K562 (cell line): Measurements from ENCODE around the gene C19orf67. TPM values are rescaled to one million over a fixed set of nuclear protein-coding genes. Genes with fewer than 3 reads are reported as not detected.

Source experiments
- ATAC-seq: fragments of 200-7000 bp; cut with Tn5 transposase; 3 replicates; pipeline ENCODE4 v1.9.1; 2020; ENCODE audit warnings: moderate library complexity
- BruUV-seq: library from RNA; stranded (reverse); fragments of 400-500 nt; replicated peaks from 2 replicates; lab custom pipeline; 2021; lab: Mats Ljungman, UMichigan
- CTCF ChIA-PET: fragments of 300-600 bp; formaldehyde crosslinking; extraction: SDS; loops from one replicate; lab custom pipeline; 2021; ENCODE audit warnings: low intra/inter-chr PET ratio; lab: Yijun Ruan, JAX
- POLR2A ChIA-PET: fragments of 300-600, 350-650 bp; sonication (Branson Sonifier 250); formaldehyde crosslinking; extraction: SDS; loops from one replicate; lab custom pipeline; 2021; ENCODE audit warnings: antibody characterized with exemption, inconsistent platforms; lab: Yijun Ruan, JAX
- DNase-seq, 4 experiments: peaks; one replicate each; pipeline versions ENCODE4 v3.0.0 to v3.0.0-alpha.2; 2011 to 2018; ENCODE audit warnings: low spot score in 3 of 4, mixed read lengths in 3 of 4; ENCODE audit errors: extremely low read depth in 1 of 4
- FAIRE-seq: peaks from 2 replicates; lab custom pipeline; 2011; peaks lifted over from hg19 to GRCh38; lab: Jason Lieb, UNC
- H2AFZ ChIP-seq: 2 replicates; pipeline ENCODE4 v1.6.0; 2011; ENCODE audit warnings: low read depth, low read length, control low read depth, inconsistent platforms
- H3K27ac ChIP-seq: fragments of 200-600 bp; 3 replicates; pipeline ENCODE4 v1.8.0; 2011; ENCODE audit warnings: low read depth, mild to moderate bottlenecking, control low read depth, inconsistent platforms, low read length, moderate library complexity, mixed read lengths; ENCODE audit errors: extremely low read depth
- H3K27me3 ChIP-seq, 2 experiments: fragments of 300-600 bp in 1 of 2; 2 replicates in 1 of 2; 3 replicates in 1 of 2; pipeline versions ENCODE4 v1.6.0 to v1.8.0; 2011; ENCODE audit warnings: inconsistent platforms in 2 of 2, low read length in 2 of 2, mild to moderate bottlenecking in 1 of 2, mixed read lengths in 1 of 2, moderate library complexity in 1 of 2; ENCODE audit not compliant: control insufficient read depth in 2 of 2, insufficient read depth in 2 of 2
- H3K36me3 ChIP-seq: fragments of 300-600 bp; 3 replicates; pipeline ENCODE4 v1.8.0; 2011; ENCODE audit warnings: mild to moderate bottlenecking, low read length, inconsistent platforms; ENCODE audit not compliant: control insufficient read depth, insufficient read depth
- H3K4me1 ChIP-seq, 2 experiments: fragments of 200-600 bp in 1 of 2; replicated peaks in 1 of 2; 2 replicates in 1 of 2; 3 replicates in 1 of 2; pipeline versions ENCODE4 v1.5.1 to v1.8.0; 2011; ENCODE audit warnings: inconsistent platforms in 2 of 2, low read length in 2 of 2, mild to moderate bottlenecking in 1 of 2, mixed read lengths in 1 of 2, moderate library complexity in 1 of 2; ENCODE audit not compliant: control insufficient read depth in 2 of 2, insufficient read depth in 2 of 2
- H3K4me2 ChIP-seq: 2 replicates; pipeline ENCODE4 v1.6.1; 2011; ENCODE audit warnings: low read length, control low read depth, inconsistent platforms, mixed read lengths; ENCODE audit not compliant: insufficient read depth
- H3K4me3 ChIP-seq: fragments of 200-600 bp; sonication (generic), shearing (Covaris generic); 2 replicates; pipeline ENCODE4 v1.5.1; 2016; ENCODE audit warnings: control low read depth, inconsistent platforms
- H3K79me2 ChIP-seq: fragments of 200-600 bp; 3 replicates; pipeline ENCODE4 v1.8.0; 2011; ENCODE audit warnings: low read length, inconsistent platforms; ENCODE audit not compliant: control insufficient read depth, insufficient read depth
- H3K9ac ChIP-seq, 2 experiments: 2 replicates each; pipeline versions ENCODE4 v1.6.0 to v1.6.1; 2011; ENCODE audit warnings: low read depth in 2 of 2, low read length in 2 of 2, control low read depth in 1 of 2, inconsistent platforms in 1 of 2, mild to moderate bottlenecking in 1 of 2, mixed read lengths in 1 of 2; ENCODE audit not compliant: insufficient read depth in 1 of 2
- H3K9me1 ChIP-seq: one replicate; pipeline ENCODE4 v1.6.0; 2011; ENCODE audit warnings: inconsistent platforms, mild to moderate bottlenecking, low read length, moderate library complexity; ENCODE audit not compliant: control insufficient read depth, insufficient read depth
- H3K9me3 ChIP-seq: replicated peaks from 2 replicates; pipeline ENCODE4 v1.5.1; 2011; ENCODE audit warnings: low read depth, low read length, inconsistent platforms; ENCODE audit not compliant: control insufficient read depth, insufficient read depth
- H4K20me1 ChIP-seq: replicated peaks from 2 replicates; pipeline ENCODE4 v1.6.1; 2011; ENCODE audit warnings: low read length, inconsistent platforms, mixed read lengths; ENCODE audit not compliant: control insufficient read depth, insufficient read depth
- FOS ChIP-seq: IDR thresholded peaks from 3 replicates; pipeline ENCODE4 v1.6.1; 2011; ENCODE audit not compliant: insufficient read length; ENCODE audit errors: extremely low read depth
- MAFG ChIP-seq: fragments of 450-650 bp; conservative IDR thresholded peaks from 2 replicates; pipeline ENCODE4 v1.6.1; 2016; ENCODE audit warnings: missing genetic modification characterization, missing compliant biosample characterization
- NR3C1 ChIP-seq: sonication (generic); formaldehyde crosslinking; IDR thresholded peaks from 2 replicates; pipeline ENCODE4 v1.8.1; 2022; ENCODE audit warnings: missing genetic modification reagents
- SMARCA5 ChIP-seq: fragments of 450-650 bp; IDR thresholded peaks from 2 replicates; pipeline ENCODE4 v1.6.1; 2016
- TFAP4 ChIP-seq: sonication (generic); formaldehyde crosslinking; IDR thresholded peaks from 2 replicates; pipeline ENCODE4 v1.8.0; 2022; ENCODE audit warnings: missing genetic modification reagents, mild to moderate bottlenecking, moderate library complexity, borderline replicate concordance
- whole genome bisulfite sequencing: fragments of 100-300 bp; shearing (Covaris generic); methylation state at CpG from one replicate; pipeline ENCODE4 v1.1.6; 2016; ENCODE audit warnings: low coverage, mixed read lengths; ENCODE audit not compliant: insufficient coverage; ENCODE audit errors: missing lambda C conversion rate; 5-methylcytosine and 5-hydroxymethylcytosine counted together
- in situ Hi-C: fragments of 300-500 bp; cut with MboI; formaldehyde crosslinking; loops from 4 replicates; pipeline ENCODE4 v1.15.0; 2018; ENCODE audit warnings: inconsistent platforms, mixed read lengths
- intact Hi-C: fragments of 100-400 bp; cut with micrococcal nuclease; formaldehyde crosslinking; loops from 2 replicates; pipeline ENCODE4 v1.14.2; 2022
- polyA plus RNA-seq, 8 experiments: library from polyadenylated mRNA; depleted of rRNA in 4 of 8; stranded (reverse) in 5 of 8; unstranded in 3 of 8; fragments of >200 nt; fragmentation: Nextera tagmentation in 2 of 8; fragmentation: Illumina TruSeq in 1 of 8; extraction: Ambion mirVana in 2 of 8; extraction: Trizol in 1 of 8; gene quantifications; 2 replicates each; pipeline versions ENCODE4 v1.2.1 to v1.2.3, GENCODE V29; 2011 to 2014; ENCODE audit warnings: inconsistent platforms in 1 of 8, missing spikeins in 1 of 8
- total RNA-seq, 7 experiments: library from RNA; depleted of rRNA in 6 of 7; stranded (reverse); fragments of >200 nt in 6 of 7; fragmentation: Illumina TruSeq in 2 of 7; extraction: Trizol in 2 of 7; gene quantifications; 2 replicates each; pipeline versions ENCODE4 v1.2.1 to v1.2.3, GENCODE V29; 2011 to 2021; ENCODE audit warnings: low replicate concordance in 1 of 7
- TF ChIP-seq, protein P1 (sequence below): sonication (generic); formaldehyde crosslinking; IDR thresholded peaks from 2 replicates; pipeline ENCODE4 v1.9.0; 2022; ENCODE audit warnings: mild to moderate bottlenecking, missing genetic modification reagents

The C19orf67 gene
- total and polyA plus RNA-seq, 9 of the 15 experiments (the other 6 are each of a cell fraction or from before 2014, with no cell fraction given), result 0.29 to 1.8 (median 0.51) TPM; not detected in 3

DNA sequence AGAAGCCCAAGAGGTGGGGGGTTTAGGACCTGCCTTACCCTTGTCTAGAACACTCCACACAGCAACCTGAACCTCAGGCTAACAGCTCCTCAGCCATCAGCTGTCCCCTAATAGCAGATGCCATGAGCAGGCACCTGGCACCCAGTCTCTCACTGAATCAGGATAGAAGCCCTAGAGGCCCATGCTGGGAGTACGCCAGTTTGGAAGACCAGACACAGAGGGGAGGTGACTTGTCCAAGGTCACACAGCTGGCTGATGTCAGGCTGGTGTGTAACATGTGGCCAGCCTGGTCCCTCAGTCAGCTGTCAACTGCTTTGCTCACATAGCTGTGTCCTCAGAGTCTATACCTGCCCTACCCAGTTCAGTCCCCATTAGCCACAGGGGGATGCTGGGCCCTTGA is 17.7 kb upstream of the C19orf67 start:
- Histone ChIP-seq H3K79me2 (no peaks in the 10 kb centered on the region), H3K36me3 (peaks cover 32% of the 10 kb centered on the region; the same call in 2 of the 3 replicates), H3K9me1 (no peaks in the 10 kb centered on the region), H3K9me3 (no peaks in the 10 kb centered on the region), H3K9ac (no peak overlapping the region), H3K27ac (no peak overlapping the region), H3K27me3 (no peaks in the 10 kb centered on the region), H3K4me2 (no peak overlapping the region), H2AFZ (no peak overlapping the region), H4K20me1 (no peaks in the 10 kb centered on the region), H3K4me1 (peaks cover 0 to 3% of the 10 kb centered on the region in 2 experiments; a peak in 1 of 5 replicates), H3K4me3 (no peak overlapping the region)
- ChIA-PET CTCF (no interaction called here), POLR2A (no interaction called here)
- TF ChIP-seq MAFG (tag) (no peak), TFAP4 (CRISPR knock-in tag) (0 out of 2 replicates have a peak, but pooled peaks have one; percentile 35)
- TF ChIP-seq, protein P1, sequence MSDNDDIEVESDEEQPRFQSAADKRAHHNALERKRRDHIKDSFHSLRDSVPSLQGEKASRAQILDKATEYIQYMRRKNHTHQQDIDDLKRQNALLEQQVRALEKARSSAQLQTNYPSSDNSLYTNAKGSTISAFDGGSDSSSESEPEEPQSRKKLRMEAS (CRISPR knock-in tag), result 0 out of 2 replicates have a peak, but pooled peaks have one; percentile 20
- in situ Hi-C loops (no loop called here), intact Hi-C loops (no loop called here)
- ATAC-seq (peak; percentile 48; the same call in 2 of the 3 replicates), FAIRE-seq (no peak), DNase-seq (no peak)
- BruUV-seq, result no TSS peak
- WGBS, result 100% methylated on average over 1 of the region's 1 CpG

GRCh38 chr19:14102756-14103155 is 17.2 kb upstream of the C19orf67 start:
- Histone ChIP-seq H3K4me1 (peaks cover 0 to 2% of the 10 kb centered on the region in 2 experiments; a peak in 1 of 5 replicates), H3K4me3 (no peak overlapping the region), H2AFZ (no peak overlapping the region), H3K36me3 (peaks cover 32% of the 10 kb centered on the region; the same call in 2 of the 3 replicates), H3K27ac (no peak overlapping the region), H4K20me1 (no peaks in the 10 kb centered on the region), H3K9me1 (no peaks in the 10 kb centered on the region), H3K9ac (no peak overlapping the region), H3K27me3 (no peaks in the 10 kb centered on the region), H3K79me2 (no peaks in the 10 kb centered on the region), H3K9me3 (no peaks in the 10 kb centered on the region), H3K4me2 (no peak overlapping the region)
- no TSS peak for BruUV-seq
- DNase-seq, result no peak
- in situ Hi-C loops (no loop called here), intact Hi-C loops (no loop called here)
- ATAC-seq, result no peak
- 86% methylated on average over 10 of the region's 10 CpGs for WGBS
- CTCF ChIA-PET, result no interaction called here
- POLR2A ChIA-PET, result no interaction called here
- TF ChIP-seq SMARCA5 (no peak), FOS (no peak), TFAP4 (CRISPR knock-in tag) (no peak), NR3C1 (no peak)
- FAIRE-seq, result no peak
